ENCODE measurements around the gene CYP27B1. TPM values are rescaled to one million over a fixed set of nuclear protein-coding genes. Genes with fewer than 3 reads are reported as not detected.

The CYP27B1 gene
- total RNA-seq, 4 donors from 2014 or later: 3.0 TPM; not detected in 3

DNA sequence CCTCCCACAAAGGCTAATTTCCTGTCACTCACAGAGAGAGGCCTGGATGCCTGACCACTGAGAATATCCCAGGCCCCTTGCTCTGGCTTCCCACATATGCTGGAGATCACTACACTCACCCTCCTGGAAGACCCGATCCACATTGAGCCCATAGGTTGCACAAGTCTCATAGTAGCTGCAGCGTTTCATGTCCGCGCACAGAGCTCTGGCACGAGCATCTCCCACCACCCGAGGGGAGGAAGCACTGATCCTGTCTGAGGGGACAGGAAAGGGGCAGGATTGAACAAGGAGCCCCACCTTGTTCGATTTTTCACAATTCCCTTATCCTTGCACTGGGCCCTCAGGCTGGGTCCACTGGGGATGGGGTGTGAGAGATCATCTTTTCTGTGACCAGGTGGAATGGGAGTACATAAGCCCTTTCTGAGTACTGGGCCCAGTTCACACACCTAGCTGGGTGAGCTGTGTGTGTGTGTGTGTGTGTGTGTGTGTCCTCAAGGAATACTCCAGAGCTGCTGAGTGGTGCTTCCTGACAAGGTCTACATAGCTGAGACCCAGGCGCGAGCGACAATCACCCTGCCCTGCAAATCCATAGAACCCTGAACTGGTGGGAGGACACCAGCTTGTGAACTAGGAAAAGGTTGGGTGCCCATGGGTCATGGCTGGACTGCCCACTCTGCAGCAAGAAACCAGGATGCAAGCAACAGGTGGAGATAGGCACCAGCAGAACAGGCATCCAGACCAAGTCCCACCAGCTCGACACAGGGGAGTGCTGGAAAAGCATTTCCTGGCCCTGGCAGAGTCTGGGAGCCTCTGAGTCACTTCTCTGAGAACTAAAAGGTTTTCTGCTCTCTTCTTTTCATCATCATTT, 33.9 kb downstream of the CYP27B1 start:
- no peak for DNase-seq (ENCODE audit: low spot score in 2 of 2)
- 77% methylated on average over 11 of the region's 11 CpGs for WGBS, 2 donors
- peaks cover 0 to 28% (median 18%) of the 10 kb centered on the region in 4 donors for H3K4me1 ChIP-seq

DNA sequence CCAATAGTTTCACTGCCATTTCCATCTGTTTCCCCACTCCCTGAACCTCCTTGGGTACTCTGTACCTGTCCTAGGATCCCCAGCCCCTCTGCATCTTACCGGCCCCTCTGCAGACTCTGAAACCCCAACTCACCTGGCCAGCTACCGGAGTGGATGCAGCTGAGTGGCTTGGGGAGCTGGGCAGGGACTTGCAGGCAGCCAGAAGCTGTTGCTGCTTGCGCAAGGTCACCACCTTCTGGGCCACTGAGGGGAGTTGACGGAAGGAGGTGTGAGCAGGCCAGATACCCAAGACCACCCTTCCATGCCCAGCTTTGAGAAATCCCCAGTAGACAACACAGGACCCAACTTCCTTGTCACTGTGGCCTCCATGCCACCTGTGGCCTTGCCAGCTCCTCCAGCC, 34.6 kb downstream of the CYP27B1 start:
- H3K27me3 ChIP-seq: peaks cover 7 to 51% of the 10 kb centered on the region in 2 donors
- no peak overlapping the region for H3K4me3 ChIP-seq
- H3K9me3 ChIP-seq: no peaks in the 10 kb centered on the region
- no peak for DNase-seq (ENCODE audit: low spot score in 2 of 2)
- TF ChIP-seq POLR2A (IDR thresholded peaks at IDR 0.05): no peak
- no peak for TF ChIP-seq EP300 (IDR thresholded peaks at IDR 0.05)
- TF ChIP-seq CTCF (IDR thresholded peaks at IDR 0.05): no peak
- H3K36me3 ChIP-seq: no peaks in the 10 kb centered on the region
- H3K27ac ChIP-seq: no peak overlapping the region
- WGBS, 2 donors: 75 to 83% methylated on average over 4 of the region's 4 CpGs
- H3K4me1 ChIP-seq: peaks cover 0 to 26% (median 11%) of the 10 kb centered on the region in 4 donors

More for the DNA sequence above, 33.9 kb downstream of the CYP27B1 start:
- Histone ChIP-seq H3K4me3 (no peak overlapping the region), H3K27ac (no peak overlapping the region), H3K9me3 (no peaks in the 10 kb centered on the region), H3K27me3 (peaks cover 7 to 53% of the 10 kb centered on the region in 2 donors), H3K36me3 (no peaks in the 10 kb centered on the region)
- TF ChIP-seq POLR2A (IDR thresholded peaks at IDR 0.05) (no peak), CTCF (IDR thresholded peaks at IDR 0.05) (no peak), EP300 (IDR thresholded peaks at IDR 0.05) (no peak)

- peaks cover 0 to 24% (median 7%) of the 10 kb centered on the region in 4 donors for H3K4me1 ChIP-seq
- TF ChIP-seq POLR2A (IDR thresholded peaks at IDR 0.05) (no peak), EP300 (IDR thresholded peaks at IDR 0.05) (no peak), CTCF (IDR thresholded peaks at IDR 0.05) (no peak)
- whole genome bisulfite sequencing, 2 donors: 75 to 76% methylated on average over 19 of the region's 19 CpGs
- H3K27ac ChIP-seq: no peak overlapping the region
- no peak overlapping the region for H3K4me3 ChIP-seq
- peaks cover 6 to 44% of the 10 kb centered on the region in 2 donors for H3K27me3 ChIP-seq
- DNase-seq (ENCODE audit: low spot score in 2 of 2): no peak
- H3K9me3 ChIP-seq: no peaks in the 10 kb centered on the region
- no peaks in the 10 kb centered on the region for H3K36me3 ChIP-seq
These were observed 35.3 kb downstream of the CYP27B1 start for GRCh38 chr12:57731411-57732080.

GRCh38 chr12:57730336-57731067, 36.4 kb downstream of the CYP27B1 start:
- Histone ChIP-seq H3K4me1 (peaks cover 0 to 20% (median 0%) of the 10 kb centered on the region in 4 donors), H3K9me3 (no peaks in the 10 kb centered on the region), H3K36me3 (no peaks in the 10 kb centered on the region), H3K27ac (no peak overlapping the region), H3K4me3 (no peak overlapping the region), H3K27me3 (peaks cover 3 to 33% of the 10 kb centered on the region in 2 donors)
- TF ChIP-seq EP300 (IDR thresholded peaks at IDR 0.05): no peak
- TF ChIP-seq POLR2A (IDR thresholded peaks at IDR 0.05): no peak
- no peak for TF ChIP-seq CTCF (IDR thresholded peaks at IDR 0.05)
- WGBS, 2 donors: 76 to 77% methylated on average over 13 of the region's 13 CpGs
- no peak for DNase-seq (ENCODE audit: low spot score in 2 of 2)
